Naive thymus-derived CD4-positive, alpha-beta T cell (primary cell): ENCODE measurements around the gene CCDC190. TPM values are rescaled to one million over a fixed set of nuclear protein-coding genes. Genes with fewer than 3 reads are reported as not detected.

Source experiments
- ATAC-seq: fragments of 150-1000 bp; cut with Tn5 transposase; 2 replicates; pipeline ENCODE4 v1.10.0; 2021; ENCODE audit warnings: mild to moderate bottlenecking, moderate library complexity
- CTCF ChIA-PET: fragments of 350-600 bp; sonication (Branson Sonifier 250); formaldehyde crosslinking; loops from one replicate; lab custom pipeline; 2021; ENCODE audit warnings: antibody characterized with exemption; lab: Charles Lee
- POLR2A ChIA-PET: fragments of 350-600 bp; sonication (Branson Sonifier 250); formaldehyde crosslinking; loops from one replicate; lab custom pipeline; 2021; ENCODE audit warnings: antibody characterized with exemption, inconsistent platforms; lab: Charles Lee
- DNase-seq, 9 donors: peaks; one replicate each; pipeline versions ENCODE4 v3.0.0 to v3.0.0-alpha.2; 2020 to 2022; ENCODE audit warnings: mixed read lengths in 1 of 9
- H3K27ac ChIP-seq: one replicate; pipeline ENCODE4 v1.7.0; 2013; ENCODE audit warnings: mild to moderate bottlenecking, low read depth, low read length, moderate library complexity
- H3K27me3 ChIP-seq, 2 donors: one replicate each; pipeline ENCODE4 v1.7.0; 2013; ENCODE audit warnings: low read length in 2 of 2, mild to moderate bottlenecking in 2 of 2, moderate library complexity in 2 of 2; ENCODE audit not compliant: control insufficient read depth in 2 of 2, insufficient read depth in 2 of 2
- H3K36me3 ChIP-seq, 3 experiments: 1 replicate in 2 of 3; 2 replicates in 1 of 3; pipeline ENCODE4 v1.7.0; 2013; ENCODE audit warnings: low read length in 3 of 3, mild to moderate bottlenecking in 3 of 3, moderate library complexity in 1 of 3; ENCODE audit not compliant: insufficient read depth in 3 of 3, control insufficient read depth in 2 of 3
- H3K4me1 ChIP-seq, 2 donors: one replicate each; pipeline ENCODE4 v1.7.0; 2013; ENCODE audit warnings: low read length in 2 of 2, mild to moderate bottlenecking in 2 of 2, moderate library complexity in 1 of 2; ENCODE audit not compliant: control insufficient read depth in 2 of 2, insufficient read depth in 2 of 2
- H3K4me3 ChIP-seq: 2 replicates; pipeline ENCODE4 v1.7.0; 2013; ENCODE audit warnings: mild to moderate bottlenecking, low read length
- H3K9me3 ChIP-seq, 3 experiments: 1 replicate in 2 of 3; 2 replicates in 1 of 3; pipeline ENCODE4 v1.7.0; 2013; ENCODE audit warnings: low read length in 3 of 3; ENCODE audit not compliant: control insufficient read depth in 2 of 3
- H3K27ac Mint-ChIP-seq, 9 donors: one replicate each; pipeline ENCODE4 v1.8.0; 2020 to 2022; ENCODE audit warnings: mixed read lengths in 9 of 9, mild to moderate bottlenecking in 8 of 9, moderate library complexity in 5 of 9, inconsistent platforms in 2 of 9
- H3K27me3 Mint-ChIP-seq, 5 donors: one replicate each; pipeline ENCODE4 v1.8.0; 2021 to 2022; ENCODE audit warnings: mixed read lengths in 5 of 5, mild to moderate bottlenecking in 1 of 5
- H3K36me3 Mint-ChIP-seq, 5 donors: one replicate each; pipeline ENCODE4 v1.8.0; 2020 to 2022; ENCODE audit warnings: mixed read lengths in 5 of 5, mild to moderate bottlenecking in 3 of 5, inconsistent platforms in 1 of 5
- H3K4me1 Mint-ChIP-seq, 7 donors: one replicate each; pipeline ENCODE4 v1.8.0; 2020 to 2022; ENCODE audit warnings: mixed read lengths in 7 of 7, mild to moderate bottlenecking in 3 of 7, inconsistent platforms in 1 of 7
- H3K4me3 Mint-ChIP-seq, 10 donors: one replicate each; pipeline ENCODE4 v1.8.0; 2020 to 2022; ENCODE audit warnings: mild to moderate bottlenecking in 10 of 10, mixed read lengths in 10 of 10, moderate library complexity in 6 of 10, inconsistent platforms in 2 of 10
- H3K9me3 Mint-ChIP-seq, 11 donors: one replicate each; pipeline ENCODE4 v1.8.0; 2020 to 2022; ENCODE audit warnings: mixed read lengths in 11 of 11, mild to moderate bottlenecking in 4 of 11, inconsistent platforms in 1 of 11, moderate library complexity in 1 of 11
- intact Hi-C, 2 donors: fragments of 100-400 bp; cut with micrococcal nuclease; formaldehyde crosslinking; loops; one replicate each; pipeline ENCODE4 v1.15.1; 2023
- polyA plus RNA-seq, 2 donors: library from polyadenylated mRNA; unstranded; fragments of 300-500 nt; fragmentation: Illumina TruSeq; gene quantifications; one replicate each; pipeline ENCODE4 v1.2.3, GENCODE V29; 2021
- total RNA-seq, 6 experiments: library from RNA in 5 of 6; stranded (reverse) in 5 of 6; gene quantifications; 1 replicate in 5 of 6; 2 replicates in 1 of 6; pipeline ENCODE4 v1.2.3 and lab custom pipeline; 2021 to 2026

CCDC190 gene
- total and polyA plus RNA-seq, 7 experiments from 2014 or later: not detected

DNA sequence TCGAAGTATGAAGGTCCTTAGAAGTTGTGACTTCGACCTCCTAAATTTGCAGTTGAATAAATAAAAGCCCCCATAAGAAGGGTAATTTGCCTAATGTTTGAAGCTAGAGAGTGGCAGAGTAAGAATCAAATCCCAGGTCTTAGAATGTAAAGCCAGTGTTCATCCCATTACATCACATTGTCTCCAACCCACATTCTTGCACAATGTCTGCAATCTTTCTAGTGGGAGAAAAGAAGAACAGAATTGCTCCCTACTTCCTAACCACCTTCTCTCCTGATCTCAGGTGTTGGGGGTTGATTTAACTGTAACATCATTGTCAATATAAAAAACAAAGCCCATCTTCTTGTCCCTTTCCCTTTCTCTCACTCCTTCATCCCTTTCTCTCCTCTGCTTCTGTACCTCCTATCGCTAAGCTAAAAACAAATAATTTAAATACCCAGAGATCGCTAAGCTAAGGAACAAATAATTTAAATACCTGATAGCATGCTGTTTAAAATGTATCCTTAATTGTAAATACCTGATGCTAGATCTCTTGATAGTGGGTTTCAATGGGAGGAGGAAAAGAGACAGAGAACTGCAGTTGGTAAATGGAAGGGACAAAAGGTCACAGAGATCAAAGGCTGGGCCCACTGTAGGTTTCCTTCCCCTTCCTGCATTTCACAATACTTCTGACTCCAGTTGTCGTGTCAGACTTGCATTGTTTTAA, 32.1 kb upstream of the CCDC190 start:
- Histone ChIP-seq H3K4me3 (no peak overlapping the region), H3K27me3 (no peaks in the 10 kb centered on the region), H3K4me1 (no peaks in the 10 kb centered on the region), H3K27ac (no peak overlapping the region), H3K36me3 (no peaks in the 10 kb centered on the region), H3K9me3 (no peaks in the 10 kb centered on the region)
- Mint-ChIP-seq H3K36me3 (no peaks in the 10 kb centered on the region), H3K9me3 (peaks cover 0 to 1% (median 0%) of the 10 kb centered on the region in 11 donors), H3K27me3 (peaks cover 2 to 25% (median 13%) of the 10 kb centered on the region in 5 donors), H3K4me1 (peaks cover 0 to 7% (median 0%) of the 10 kb centered on the region in 7 donors), H3K27ac (no peak overlapping the region), H3K4me3 (no peak overlapping the region)
- POLR2A ChIA-PET: interaction anchor here (0.7 kb wide), 1 partner anchor 623 kb away, joined by 5 read pairs; no protein-coding TSS in a partner anchor
- CTCF ChIA-PET: no interaction called here
- peak; percentile 44 for ATAC-seq
- intact Hi-C loops: no loop called here
- DNase-seq: no peak

DNA sequence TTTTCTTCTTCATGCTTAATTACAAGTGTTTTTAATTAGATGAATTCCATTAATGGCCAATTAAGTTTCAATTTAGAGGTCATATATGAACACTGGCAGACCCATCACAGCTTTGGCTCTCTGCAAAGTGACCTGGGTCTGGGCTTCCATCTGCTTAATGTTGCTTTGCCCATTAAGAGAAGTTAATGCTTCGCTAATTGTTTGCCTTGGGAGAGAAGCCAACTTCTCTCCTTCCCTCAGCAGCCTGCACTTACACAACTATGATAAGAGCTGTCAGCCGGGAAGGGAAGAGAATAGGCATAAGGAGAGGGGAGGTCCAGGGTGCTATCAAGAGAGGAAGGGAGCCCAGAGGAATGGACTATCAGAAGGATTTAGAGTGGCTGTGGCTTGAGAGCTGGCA, 29.0 kb upstream of the CCDC190 start:
- no peak for DNase-seq
- Mint-ChIP-seq H3K4me1 (peaks cover 0 to 7% (median 0%) of the 10 kb centered on the region in 7 donors), H3K4me3 (no peak overlapping the region), H3K27me3 (peaks cover 4 to 18% (median 10%) of the 10 kb centered on the region in 5 donors), H3K9me3 (peaks cover 0 to 1% (median 0%) of the 10 kb centered on the region in 11 donors), H3K27ac (no peak overlapping the region), H3K36me3 (no peaks in the 10 kb centered on the region)
- Histone ChIP-seq H3K4me1 (no peaks in the 10 kb centered on the region), H3K36me3 (no peaks in the 10 kb centered on the region), H3K9me3 (no peaks in the 10 kb centered on the region), H3K4me3 (no peak overlapping the region), H3K27ac (no peak overlapping the region), H3K27me3 (no peaks in the 10 kb centered on the region)
- intact Hi-C loops: loop anchor here in 1 of 2 donors (10.0 kb wide), 1 partner anchor 65 kb away; no protein-coding TSS in a partner anchor
- ATAC-seq: no peak
- ChIA-PET POLR2A (no interaction called here), CTCF (no interaction called here)

DNA sequence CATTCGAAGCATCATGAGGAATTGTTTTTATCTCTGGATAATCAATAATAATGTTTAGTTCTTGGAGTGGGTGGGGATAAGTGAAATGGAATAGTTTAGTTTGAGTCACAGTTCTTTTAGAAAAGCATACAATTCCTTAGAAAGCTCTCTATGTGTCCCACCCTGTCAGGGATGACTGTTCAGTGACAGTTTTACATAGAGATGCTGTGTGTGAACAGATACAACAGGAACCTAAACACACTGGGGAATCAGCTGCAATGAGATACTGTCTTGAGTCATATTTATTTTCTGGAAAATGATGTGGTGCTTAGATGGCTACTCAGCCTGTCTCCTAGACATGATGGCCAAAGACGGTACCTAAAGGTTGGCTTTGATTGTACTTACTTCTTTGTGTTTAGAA, 25.7 kb upstream of the CCDC190 start:
- Mint-ChIP-seq H3K27me3 (peaks cover 4 to 14% (median 11%) of the 10 kb centered on the region in 5 donors), H3K4me1 (no peaks in the 10 kb centered on the region), H3K27ac (no peak overlapping the region), H3K36me3 (no peaks in the 10 kb centered on the region), H3K9me3 (peaks cover 0 to 1% (median 0%) of the 10 kb centered on the region in 11 donors), H3K4me3 (no peak overlapping the region)
- ATAC-seq (no peak), DNase-seq (no peak)
- H3K27me3 ChIP-seq: no peaks in the 10 kb centered on the region
- no peaks in the 10 kb centered on the region for H3K9me3 ChIP-seq
- no peak overlapping the region for H3K4me3 ChIP-seq
- H3K27ac ChIP-seq: no peak overlapping the region
- no peaks in the 10 kb centered on the region for H3K4me1 ChIP-seq
- intact Hi-C loops: loop anchor here in 1 of 2 donors (10.0 kb wide), 1 partner anchor 62 kb away; no protein-coding TSS in a partner anchor
- ChIA-PET POLR2A (no interaction called here), CTCF (no interaction called here)
- H3K36me3 ChIP-seq: no peaks in the 10 kb centered on the region

DNA sequence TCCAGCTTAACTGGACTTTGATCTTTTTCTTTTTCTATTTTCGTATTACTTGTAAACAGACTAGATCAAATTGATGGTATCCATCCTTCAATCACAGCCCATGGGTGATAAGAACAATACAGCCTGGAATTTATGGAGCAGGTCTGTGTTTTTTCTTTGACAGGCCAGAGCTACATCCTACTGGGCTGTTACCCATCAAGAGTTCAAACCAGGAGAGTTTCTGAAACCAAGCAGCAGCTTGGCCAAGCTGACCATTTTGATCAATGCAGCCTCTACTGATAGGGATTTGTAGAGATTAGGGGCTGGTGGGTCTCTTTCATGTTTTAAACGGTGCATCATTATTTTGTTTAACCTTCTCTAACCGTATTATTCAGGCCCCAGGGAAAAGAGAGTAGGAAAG, 24.3 kb upstream of the CCDC190 start:
- DNase-seq (no peak), ATAC-seq (no peak)
- Histone ChIP-seq H3K27ac (no peak overlapping the region), H3K9me3 (no peaks in the 10 kb centered on the region), H3K4me3 (no peak overlapping the region), H3K27me3 (no peaks in the 10 kb centered on the region), H3K36me3 (no peaks in the 10 kb centered on the region), H3K4me1 (no peaks in the 10 kb centered on the region)
- H3K4me3 Mint-ChIP-seq: no peak overlapping the region
- H3K27me3 Mint-ChIP-seq: peaks cover 7 to 18% (median 9%) of the 10 kb centered on the region in 5 donors
- no peaks in the 10 kb centered on the region for H3K4me1 Mint-ChIP-seq
- no peaks in the 10 kb centered on the region for H3K9me3 Mint-ChIP-seq
- H3K36me3 Mint-ChIP-seq: no peaks in the 10 kb centered on the region
- ChIA-PET CTCF (no interaction called here), POLR2A (no interaction called here)
- intact Hi-C loops: loop anchor here in 1 of 2 donors (10.0 kb wide), 1 partner anchor 60 kb away; no protein-coding TSS in a partner anchor
- no peak overlapping the region for H3K27ac Mint-ChIP-seq

DNA sequence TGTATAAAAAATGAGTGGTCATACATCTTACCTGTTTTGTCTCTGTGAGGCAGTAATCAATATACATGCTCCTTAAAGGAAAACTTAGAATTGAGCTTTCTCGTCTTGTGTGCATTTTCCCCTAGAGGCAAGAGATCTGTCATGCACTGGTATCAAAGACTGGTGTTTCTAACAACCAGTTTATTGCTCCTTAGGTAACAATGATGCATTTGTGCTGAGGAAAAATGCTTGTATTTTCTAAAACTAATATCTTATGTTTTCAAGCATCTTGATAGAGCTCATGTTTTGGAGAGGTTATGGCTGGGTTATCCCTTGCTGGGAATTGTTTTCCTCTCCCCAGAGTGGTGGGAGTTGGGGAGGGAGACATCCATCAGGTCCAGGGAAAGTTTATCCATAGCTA, 23.9 kb upstream of the CCDC190 start:
- H3K9me3 ChIP-seq: no peaks in the 10 kb centered on the region
- no peak for ATAC-seq
- ChIA-PET POLR2A (no interaction called here), CTCF (no interaction called here)
- H3K4me3 ChIP-seq: no peak overlapping the region
- H3K4me1 ChIP-seq: no peaks in the 10 kb centered on the region
- H3K9me3 Mint-ChIP-seq: no peaks in the 10 kb centered on the region
- no peak for DNase-seq
- H3K27ac ChIP-seq: no peak overlapping the region
- H3K36me3 ChIP-seq: no peaks in the 10 kb centered on the region
- H3K36me3 Mint-ChIP-seq: no peaks in the 10 kb centered on the region
- no peak overlapping the region for H3K4me3 Mint-ChIP-seq
- H3K27ac Mint-ChIP-seq: no peak overlapping the region
- no peaks in the 10 kb centered on the region for H3K4me1 Mint-ChIP-seq
- intact Hi-C loops: loop anchor here in 1 of 2 donors (10.0 kb wide), 1 partner anchor 60 kb away; no protein-coding TSS in a partner anchor
- H3K27me3 Mint-ChIP-seq: peaks cover 5 to 18% (median 8%) of the 10 kb centered on the region in 5 donors
- H3K27me3 ChIP-seq: no peaks in the 10 kb centered on the region

DNA sequence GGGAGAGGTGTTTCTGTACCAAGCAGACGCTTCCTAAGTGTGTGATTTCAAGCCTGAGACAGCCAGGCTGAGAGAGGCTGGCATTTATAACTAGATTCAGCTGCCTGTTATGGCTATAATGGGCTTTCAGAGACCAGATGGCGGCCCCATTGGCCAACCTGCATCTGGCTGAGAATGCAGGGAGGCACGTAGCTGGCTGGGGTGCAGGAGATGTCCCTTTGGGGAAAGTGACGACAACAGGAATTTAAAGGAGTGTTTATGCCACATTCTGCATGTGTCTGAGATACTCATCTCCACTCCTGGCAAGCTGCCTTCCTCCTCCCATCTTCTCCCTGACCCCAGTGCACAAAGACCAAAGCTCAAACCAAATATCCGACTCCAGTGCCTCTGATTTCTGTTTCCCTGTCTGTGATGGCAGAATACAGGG, 21.3 kb upstream of the CCDC190 start:
- ATAC-seq (no peak), DNase-seq (no peak)
- H3K36me3 Mint-ChIP-seq: no peaks in the 10 kb centered on the region
- H3K4me3 Mint-ChIP-seq: no peak overlapping the region
- intact Hi-C loops: loop anchor here in 1 of 2 donors (10.0 kb wide), 1 partner anchor 57 kb away; no protein-coding TSS in a partner anchor
- CTCF ChIA-PET: no interaction called here
- no peaks in the 10 kb centered on the region for H3K36me3 ChIP-seq
- no peak overlapping the region for H3K4me3 ChIP-seq
- POLR2A ChIA-PET: no interaction called here
- H3K27ac Mint-ChIP-seq: no peak overlapping the region
- no peaks in the 10 kb centered on the region for H3K4me1 ChIP-seq
- no peaks in the 10 kb centered on the region for H3K9me3 ChIP-seq
- H3K27me3 ChIP-seq: no peaks in the 10 kb centered on the region
- peaks cover 0 to 2% (median 0%) of the 10 kb centered on the region in 7 donors for H3K4me1 Mint-ChIP-seq
- H3K27me3 Mint-ChIP-seq: peaks cover 10 to 23% (median 20%) of the 10 kb centered on the region in 5 donors
- peaks cover 0 to 2% (median 0%) of the 10 kb centered on the region in 11 donors for H3K9me3 Mint-ChIP-seq
- no peak overlapping the region for H3K27ac ChIP-seq
